IPS-18c (cell line): Measurements from ENCODE around the gene MYO3B.
"Not testable (repeated sequence)": the region's sequence is repeated elsewhere in the genome, so short reads cannot be mapped to it uniquely, and the experiment has no call there.

Experiments used
- H3K4me3 ChIP-seq: 2 replicates; pipeline ENCODE4 v1.7.0; 2013; ENCODE audit warnings: low read depth, mild to moderate bottlenecking, low read length, moderate library complexity; ENCODE audit not compliant: insufficient read depth
- H3K9me3 ChIP-seq: one replicate; pipeline ENCODE4 v1.6.1; 2013; ENCODE audit warnings: mild to moderate bottlenecking, low read length, moderate library complexity; ENCODE audit not compliant: control insufficient read depth, insufficient read depth

Gene MYO3B

DNA sequence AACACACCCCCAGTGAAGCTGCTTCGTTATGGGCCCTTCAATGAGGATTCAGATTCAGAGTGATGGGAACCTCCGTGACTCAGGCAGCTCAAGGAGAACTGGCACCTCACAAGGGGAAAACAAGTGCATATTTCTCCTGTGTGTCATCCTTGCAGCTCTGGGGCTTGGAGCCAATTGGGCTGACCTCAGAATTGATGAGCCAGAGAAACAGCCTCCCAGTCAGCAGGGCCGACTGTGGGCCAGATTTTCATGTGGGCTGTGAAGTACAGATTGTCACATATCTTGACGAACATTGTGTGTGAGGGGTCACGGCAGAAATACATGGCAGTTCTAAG, 347.6 kb downstream of the MYO3B start:
- Histone ChIP-seq H3K9me3 (no peaks in the 10 kb centered on the region), H3K4me3 (no peak overlapping the region)

DNA sequence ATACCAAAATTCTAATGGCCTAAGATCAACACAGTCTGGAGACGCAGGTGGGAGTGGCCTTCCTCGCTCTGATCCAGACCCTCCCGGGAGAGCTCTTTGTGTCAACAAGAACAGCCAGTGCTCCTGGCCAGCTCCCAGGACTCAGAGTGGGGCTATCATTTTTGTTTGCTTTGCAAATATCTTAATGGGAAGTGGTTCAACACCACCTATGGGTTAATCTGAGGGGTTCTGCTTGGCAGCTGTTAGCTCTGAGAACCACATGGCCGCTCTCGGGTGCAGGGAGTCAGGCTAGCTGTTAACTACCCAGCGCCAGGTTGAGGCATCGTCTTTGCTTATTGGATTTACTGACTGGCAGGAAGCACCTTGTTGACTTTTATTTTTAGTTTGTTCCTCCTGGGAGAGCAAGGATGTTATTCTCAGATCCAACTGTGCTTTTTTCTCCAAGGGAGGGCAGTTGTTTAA, 352.4 kb downstream of the MYO3B start:
- Histone ChIP-seq H3K4me3 (no peak overlapping the region), H3K9me3 (no peaks in the 10 kb centered on the region)

DNA sequence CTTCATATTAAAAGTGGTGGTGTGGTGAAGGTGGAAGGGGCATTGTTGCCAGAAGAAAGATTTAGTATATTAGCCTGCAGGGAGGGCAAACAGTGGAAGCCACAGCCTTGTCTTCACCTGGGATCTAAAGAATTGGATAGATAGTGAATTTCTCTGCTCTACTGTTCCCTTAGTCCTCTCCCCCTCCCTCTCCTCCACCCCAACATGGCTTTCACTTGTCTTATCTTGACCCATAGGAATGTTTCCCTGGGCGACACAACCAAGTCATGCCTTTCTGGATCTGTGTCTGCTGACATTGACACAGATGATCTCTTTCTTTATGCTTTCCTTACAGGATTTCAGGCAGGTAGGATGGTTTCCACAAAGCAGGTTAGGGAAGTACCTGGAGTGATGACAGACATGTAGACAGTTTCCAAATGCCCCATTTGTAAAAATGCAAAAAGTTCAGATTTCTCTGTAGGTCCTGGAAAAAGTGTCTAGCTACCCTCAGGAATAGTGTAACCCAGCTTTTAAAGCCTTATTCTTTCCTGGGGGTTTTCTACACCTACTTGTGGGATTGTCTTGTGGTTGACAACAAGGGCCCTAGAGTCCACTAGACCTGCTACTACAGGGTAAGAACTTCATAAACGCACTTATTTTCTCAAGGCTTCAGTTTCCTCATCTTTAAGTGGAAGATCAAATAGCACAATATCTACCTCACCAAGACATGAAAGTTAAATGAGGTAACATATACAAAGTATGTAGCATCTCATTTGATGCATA, 353.0 kb downstream of the MYO3B start:
- no peak overlapping the region for H3K4me3 ChIP-seq
- H3K9me3 ChIP-seq: no peaks in the 10 kb centered on the region

DNA sequence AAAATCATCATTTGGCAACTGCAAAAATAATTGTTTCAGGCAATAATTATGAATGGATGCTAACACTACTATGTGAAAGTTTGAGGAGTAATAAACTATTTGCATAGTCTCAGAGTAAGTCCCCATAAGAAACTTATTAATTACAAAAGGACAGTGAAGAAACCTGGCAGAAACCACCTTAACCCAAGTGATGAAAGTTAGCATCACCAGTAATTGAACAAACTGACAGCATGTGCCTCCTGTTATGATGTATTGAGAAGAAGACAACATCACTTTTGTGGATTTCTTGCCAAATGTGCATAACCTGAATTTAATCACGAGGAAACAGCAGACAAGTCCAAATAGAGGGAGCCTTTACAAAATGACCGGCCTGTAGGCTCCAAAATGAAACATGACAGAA, 353.9 kb downstream of the MYO3B start:
- no peak overlapping the region for H3K4me3 ChIP-seq

DNA sequence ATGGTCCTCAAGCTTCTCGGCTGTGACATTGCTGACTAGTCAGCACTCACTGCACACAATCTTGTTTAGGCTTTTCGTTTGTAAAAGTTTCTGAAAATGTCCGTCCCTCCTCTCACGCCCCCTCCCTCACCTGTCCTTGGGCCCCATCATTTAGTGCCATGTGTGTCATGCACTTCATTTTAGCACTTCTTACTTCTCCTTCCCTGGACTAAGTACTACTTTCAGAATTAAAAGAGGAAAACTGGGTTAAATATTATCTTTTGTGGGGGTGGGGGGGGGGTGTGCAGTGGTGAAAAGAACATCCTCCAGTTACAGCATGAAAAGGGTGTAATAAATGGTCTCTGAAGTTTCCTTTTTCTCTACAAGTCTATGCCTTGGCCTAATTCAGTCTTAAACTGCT, 355.2 kb downstream of the MYO3B start:
- no peak overlapping the region for H3K4me3 ChIP-seq

More for the DNA sequence above, 353.9 kb downstream of the MYO3B start:
- H3K9me3 ChIP-seq: no peaks in the 10 kb centered on the region

DNA sequence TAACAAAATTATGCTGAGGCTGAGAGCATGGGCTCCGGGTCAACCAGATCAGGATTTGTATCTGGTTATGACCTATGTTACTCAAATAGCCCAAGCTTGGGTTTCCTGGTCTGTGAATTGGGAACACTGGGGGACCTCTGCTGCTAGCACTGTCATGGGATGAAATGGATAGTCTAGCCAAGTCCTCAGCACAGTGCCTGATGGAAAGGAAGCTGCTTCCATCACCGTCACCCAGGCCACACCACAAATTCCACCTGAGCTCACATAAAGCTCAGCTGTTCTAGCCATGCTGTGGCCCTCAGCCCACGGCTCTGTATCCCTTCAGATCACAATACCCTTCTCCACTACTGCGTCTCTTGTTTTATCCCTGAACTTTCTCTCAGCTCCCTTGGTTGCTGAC, 357.6 kb downstream of the MYO3B start:
- Histone ChIP-seq H3K4me3 (no peak overlapping the region), H3K9me3 (no peaks in the 10 kb centered on the region)

More for the DNA sequence above, 355.2 kb downstream of the MYO3B start:
- no peaks in the 10 kb centered on the region for H3K9me3 ChIP-seq

DNA sequence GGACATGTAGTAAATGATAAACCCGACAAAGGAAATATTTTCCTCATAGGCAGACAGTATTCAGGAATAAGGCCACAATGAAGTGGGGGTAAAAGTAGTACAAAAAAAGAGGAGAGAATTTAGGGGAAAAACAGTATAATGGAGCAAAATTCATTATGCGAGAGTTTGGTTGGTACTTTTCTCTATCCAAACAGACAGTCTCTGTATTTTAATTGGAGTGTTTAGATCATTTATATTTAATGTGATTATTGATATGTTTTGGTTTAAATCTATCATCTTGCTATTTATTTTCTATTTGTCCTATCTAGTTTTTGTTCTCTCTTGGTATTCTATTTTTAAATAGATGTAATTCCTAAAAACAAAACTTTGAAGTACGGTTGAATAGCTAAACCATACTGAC, 366.9 kb downstream of the MYO3B start:
- no peaks in the 10 kb centered on the region for H3K9me3 ChIP-seq
- H3K4me3 ChIP-seq: no peak overlapping the region

DNA sequence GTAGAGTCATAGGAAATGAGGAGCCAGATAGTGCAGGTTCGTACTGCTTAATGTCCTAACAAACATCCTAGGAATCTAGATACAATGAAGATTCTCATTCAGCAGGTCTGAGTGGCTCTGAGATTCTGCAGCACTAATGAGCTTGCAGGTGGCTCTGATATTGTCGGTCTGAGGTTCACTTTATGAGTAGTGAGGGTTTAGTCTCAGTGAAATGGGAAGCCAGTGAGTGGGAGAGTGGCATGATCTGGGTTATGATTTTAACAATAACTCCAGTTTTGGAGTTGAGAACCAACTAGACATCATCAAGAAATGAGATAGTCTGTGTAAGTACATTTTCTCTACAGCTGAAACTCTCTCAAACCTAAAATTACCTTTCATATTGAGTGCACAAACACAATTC, 370.4 kb downstream of the MYO3B start:
- Histone ChIP-seq H3K4me3 (no peak overlapping the region), H3K9me3 (no peaks in the 10 kb centered on the region)

DNA sequence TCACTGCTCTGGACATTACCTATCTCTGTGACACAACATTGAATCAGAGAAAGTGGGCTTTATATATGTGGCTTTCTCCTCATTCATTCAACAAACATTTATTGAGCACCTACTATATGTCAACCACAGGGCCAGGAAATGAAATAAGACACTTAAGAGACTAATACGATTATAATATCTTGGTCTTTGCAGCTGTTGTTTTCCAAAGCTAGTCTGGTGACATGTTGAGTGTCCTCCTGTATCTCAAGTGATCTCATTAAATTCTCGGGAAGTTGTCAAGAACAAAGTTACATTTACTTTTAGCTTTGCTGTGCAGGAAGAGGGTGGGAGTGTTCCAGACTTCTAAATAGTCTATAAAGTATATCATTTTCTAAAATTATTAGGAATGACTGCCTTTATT, 372.6 kb downstream of the MYO3B start:
- Histone ChIP-seq H3K9me3 (no peaks in the 10 kb centered on the region), H3K4me3 (no peak overlapping the region)

DNA sequence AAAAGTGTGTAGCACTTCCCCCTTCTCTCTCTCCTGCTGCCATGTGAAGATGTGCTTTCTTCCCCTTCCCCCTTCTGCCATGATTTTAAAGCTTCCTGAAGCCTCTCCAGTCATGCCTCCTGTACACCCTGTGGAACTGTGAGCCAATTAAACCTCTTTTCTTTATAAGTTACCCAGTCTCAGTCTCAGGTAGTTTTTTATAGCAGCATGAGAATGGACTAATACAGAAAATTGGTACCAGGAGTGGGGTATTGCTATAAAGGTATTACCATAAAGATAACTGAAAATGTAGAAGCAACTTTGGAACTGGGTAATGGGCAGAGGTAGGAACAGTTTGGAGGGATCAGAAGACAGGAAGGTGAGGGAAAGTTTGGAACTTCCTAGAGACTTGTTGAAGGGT, 374.0 kb downstream of the MYO3B start:
- H3K9me3 ChIP-seq, H3K4me3 ChIP-seq: not testable (repeated sequence)

DNA sequence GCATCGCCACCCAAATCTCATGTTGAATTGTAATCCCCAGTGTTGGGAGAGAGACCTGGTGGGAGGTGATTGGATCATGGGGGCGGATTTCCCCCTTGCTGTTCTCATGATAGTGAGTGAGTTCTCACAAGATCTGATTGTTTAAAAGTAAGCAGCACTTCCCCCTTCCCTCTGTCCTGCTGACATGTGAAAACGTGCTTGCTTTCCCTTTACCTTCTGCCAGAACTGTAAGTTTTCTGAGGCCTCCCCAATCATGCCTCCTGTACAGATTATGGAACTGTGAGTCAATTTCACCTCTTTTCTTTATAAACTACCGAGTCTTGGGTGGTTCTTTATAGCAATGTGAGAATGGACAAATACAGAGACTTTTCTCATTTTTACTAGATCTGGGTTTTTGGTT, 375.8 kb downstream of the MYO3B start:
- no peak overlapping the region for H3K4me3 ChIP-seq
- H3K9me3 ChIP-seq: no peaks in the 10 kb centered on the region

DNA sequence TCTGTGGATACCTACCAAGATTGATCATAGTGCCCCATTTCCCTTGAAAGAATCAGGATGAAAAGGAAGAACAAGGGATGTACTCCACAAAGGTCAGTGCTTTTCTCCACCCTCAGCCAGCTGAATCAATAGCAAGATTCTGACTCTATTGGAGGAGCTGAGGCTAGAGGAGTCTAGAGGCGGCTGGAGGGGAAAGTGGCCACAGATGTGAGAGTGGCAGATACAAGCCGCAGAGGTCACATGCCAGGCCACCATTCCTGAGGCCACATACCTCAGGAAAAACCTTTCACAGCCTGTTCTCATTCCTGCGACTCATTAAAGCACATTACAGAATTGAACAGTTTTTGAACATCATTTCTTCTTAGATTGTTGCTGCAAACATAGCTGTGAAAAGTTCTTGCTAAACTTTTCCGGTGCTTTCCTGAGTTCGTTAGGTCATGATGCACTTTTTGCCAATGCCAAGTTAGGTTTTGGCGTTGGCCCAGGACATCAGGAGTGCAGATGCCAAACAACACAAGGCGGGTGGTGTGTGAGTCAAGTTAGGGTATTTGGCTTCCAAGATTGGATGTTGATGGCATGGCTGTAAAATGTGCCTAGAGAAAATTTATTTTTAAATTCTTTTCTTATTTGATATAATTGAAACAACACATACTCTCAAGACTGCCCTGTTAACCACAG, 376.5 kb downstream of the MYO3B start:
- H3K4me3 ChIP-seq: no peak overlapping the region
- H3K9me3 ChIP-seq: no peaks in the 10 kb centered on the region

DNA sequence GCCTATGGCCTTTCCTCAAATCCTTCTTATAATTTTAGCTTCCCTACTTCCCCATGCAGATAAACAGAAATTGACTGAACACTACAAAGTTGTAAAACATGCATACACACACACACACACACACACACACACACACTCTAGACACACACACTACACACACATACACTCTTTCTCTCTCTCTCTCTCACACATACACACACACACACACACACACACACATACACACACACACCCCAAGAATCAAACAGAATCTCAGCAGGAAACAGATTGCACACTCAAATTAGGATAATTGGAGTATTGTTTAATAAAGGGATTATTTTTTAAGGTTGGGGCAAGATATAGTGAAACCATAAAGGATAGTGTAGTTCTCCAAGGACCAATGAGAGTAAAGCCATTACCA, 385.0 kb downstream of the MYO3B start:
- Histone ChIP-seq H3K4me3 (no peak overlapping the region), H3K9me3 (no peaks in the 10 kb centered on the region)

DNA sequence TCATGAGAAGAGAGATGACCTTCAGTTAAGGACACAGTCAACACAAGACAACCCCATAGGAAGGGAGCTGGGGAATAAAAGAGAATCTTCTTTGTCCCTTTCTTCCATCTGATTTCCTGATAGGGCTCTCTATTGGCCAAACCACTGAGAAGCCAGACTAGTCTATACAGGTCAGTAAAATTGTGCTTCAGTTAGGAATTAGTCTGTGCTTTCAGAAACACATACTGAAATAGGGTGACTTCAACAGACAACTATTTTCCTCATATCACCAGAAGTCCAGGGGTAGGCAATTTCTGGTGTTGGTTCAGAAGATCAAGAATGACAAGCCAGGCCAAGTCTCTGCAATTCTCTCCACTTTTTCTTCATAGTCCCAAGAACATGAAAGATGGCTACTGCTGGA, 385.5 kb downstream of the MYO3B start:
- Histone ChIP-seq H3K4me3 (no peak overlapping the region), H3K9me3 (no peaks in the 10 kb centered on the region)

DNA sequence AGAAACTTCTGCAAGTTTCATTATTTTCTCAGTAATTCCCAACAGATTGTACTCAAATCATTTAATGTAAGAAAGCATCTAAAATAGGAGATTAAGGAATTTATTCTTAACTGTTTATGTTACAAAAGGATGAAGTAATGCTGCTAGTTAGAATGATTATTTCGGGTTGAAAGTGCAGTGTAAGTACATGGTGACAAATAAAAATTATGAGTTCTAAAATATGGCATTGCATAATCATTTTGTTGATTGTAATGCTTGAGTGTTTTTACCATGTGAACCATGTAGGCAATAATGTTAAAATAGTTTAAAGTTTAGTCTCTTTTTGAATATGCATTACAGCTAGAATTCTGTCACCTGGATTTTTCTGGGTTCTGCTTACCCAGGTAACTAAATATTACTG, 388.2 kb downstream of the MYO3B start:
- Histone ChIP-seq H3K9me3 (no peaks in the 10 kb centered on the region), H3K4me3 (no peak overlapping the region)

DNA sequence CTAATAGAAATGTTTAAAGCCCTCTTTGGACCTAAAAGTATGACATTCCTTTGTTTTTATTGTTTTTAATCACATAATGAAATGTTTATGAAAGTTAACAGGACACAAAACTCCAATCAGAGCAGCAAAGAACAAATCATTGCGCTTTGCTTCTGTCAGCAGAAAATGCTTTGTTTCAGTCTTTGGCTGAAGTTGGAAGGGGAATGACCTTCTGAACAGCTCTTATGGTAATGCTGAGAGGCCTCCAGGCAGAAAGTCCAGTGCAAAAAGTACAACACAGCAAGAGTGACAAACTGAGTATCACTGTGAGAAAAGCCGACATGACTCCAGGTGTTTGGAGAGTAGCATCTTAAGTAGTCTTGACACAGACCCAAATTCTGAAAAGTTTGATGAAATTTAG, 389.5 kb downstream of the MYO3B start:
- H3K9me3 ChIP-seq: no peaks in the 10 kb centered on the region
- H3K4me3 ChIP-seq: no peak overlapping the region

DNA sequence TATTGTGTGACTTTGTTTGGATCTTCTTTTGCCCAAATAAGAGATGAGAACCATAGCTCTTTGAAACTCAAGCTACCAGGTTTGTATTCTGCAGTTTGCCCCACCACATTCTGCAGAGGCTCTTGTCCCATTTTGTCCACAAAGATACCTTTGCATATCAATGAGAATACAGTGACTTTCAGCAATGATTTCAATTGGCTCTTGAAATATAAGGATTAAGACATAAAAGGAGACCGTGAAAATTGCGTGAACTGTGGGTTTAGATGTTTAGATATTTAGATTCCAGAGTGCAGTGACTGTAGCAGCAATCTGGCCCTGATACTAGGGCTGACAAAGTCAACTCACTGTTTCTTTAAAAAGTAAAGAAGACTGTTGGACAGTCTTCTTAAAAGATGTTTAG, 390.6 kb downstream of the MYO3B start:
- no peaks in the 10 kb centered on the region for H3K9me3 ChIP-seq

DNA sequence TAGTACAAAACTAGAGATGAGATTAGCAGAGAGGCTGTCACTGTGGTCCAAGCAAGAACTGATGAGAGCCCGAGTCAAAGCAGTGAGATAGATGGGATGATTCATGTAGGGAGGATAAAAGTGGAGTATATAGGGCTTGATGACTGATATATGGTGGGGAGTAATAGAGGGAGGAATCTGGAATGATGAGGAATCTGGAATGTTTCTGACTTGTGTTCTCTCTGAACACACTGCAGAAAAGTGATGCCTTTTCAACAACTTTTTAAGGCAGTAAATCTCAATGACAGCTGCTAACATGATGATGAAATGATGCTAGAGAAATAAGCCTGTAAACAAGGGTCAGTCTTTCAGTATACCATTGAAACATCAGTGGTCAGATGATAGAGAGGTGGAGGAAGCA, 393.7 kb downstream of the MYO3B start:
- Histone ChIP-seq H3K4me3 (no peak overlapping the region), H3K9me3 (no peaks in the 10 kb centered on the region)

More for the DNA sequence above, 390.6 kb downstream of the MYO3B start:
- H3K4me3 ChIP-seq: no peak overlapping the region

DNA sequence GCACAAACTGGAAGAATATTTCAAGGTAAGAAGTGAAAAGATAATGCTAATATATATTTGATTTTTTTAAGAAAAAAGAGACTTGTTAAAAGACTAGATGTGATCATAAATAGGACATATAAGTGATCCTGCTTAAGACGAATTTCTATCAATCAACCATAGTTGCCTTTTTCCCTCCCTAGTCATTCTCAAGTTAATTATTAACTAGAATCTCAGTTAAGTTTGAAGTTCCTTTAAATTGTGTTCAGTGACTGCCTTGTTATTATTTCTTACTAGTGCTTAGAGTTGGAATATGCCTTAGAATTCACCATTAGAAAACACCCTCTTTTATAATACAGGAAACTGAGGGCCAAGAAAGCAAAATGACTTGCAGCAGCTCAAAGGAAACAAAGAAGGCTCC, 395.7 kb downstream of the MYO3B start:
- no peak overlapping the region for H3K4me3 ChIP-seq
- no peaks in the 10 kb centered on the region for H3K9me3 ChIP-seq
